SU-DHL-6 (cell line): ENCODE results near the gene GPN2.
"Not testable (repeated sequence)": the region's sequence is repeated elsewhere in the genome, so short reads cannot be mapped to it uniquely, and the experiment has no call there.

Experiments
- H2AFZ ChIP-seq: fragments of 200-600 bp; sonication (generic); 2 replicates; pipeline ENCODE4 v1.6.1; 2014; ENCODE audit warnings: low read depth, mild to moderate bottlenecking, moderate library complexity, mixed read lengths, antibody characterized with exemption, low read length; ENCODE audit not compliant: severe bottlenecking
- H3F3A ChIP-seq: fragments of 200-600 bp; shearing (Covaris generic); 2 replicates; pipeline ENCODE4 v1.6.0; 2016; ENCODE audit warnings: antibody characterized with exemption, mild to moderate bottlenecking; ENCODE audit not compliant: insufficient read depth
- H3K27ac ChIP-seq: fragments of 200-600 bp; sonication (generic); 2 replicates; pipeline ENCODE4 v1.5.1; 2016; ENCODE audit warnings: low read depth, mild to moderate bottlenecking, low read length, moderate library complexity, mixed read lengths
- H3K27me3 ChIP-seq: fragments of 200-600 bp; sonication (generic), shearing (Covaris generic); 2 replicates; pipeline ENCODE4 v1.6.0; 2014; ENCODE audit warnings: mild to moderate bottlenecking, low read length
- H3K36me3 ChIP-seq: fragments of 200-600 bp; sonication (generic); 2 replicates; pipeline ENCODE4 v1.6.1; 2014; ENCODE audit warnings: mild to moderate bottlenecking, low read length, mixed read lengths
- H3K4me2 ChIP-seq: fragments of 300-600, 200-600 bp; shearing (Covaris generic), sonication (generic); 2 replicates; pipeline ENCODE4 v1.6.0; 2014; ENCODE audit warnings: low read length, low read depth, mild to moderate bottlenecking; ENCODE audit not compliant: poor library complexity, severe bottlenecking
- H3K4me3 ChIP-seq: fragments of 200-600 bp; sonication (generic); 2 replicates; pipeline ENCODE4 v1.5.1; 2014; ENCODE audit warnings: antibody characterized with exemption, low read length, mild to moderate bottlenecking, mixed read lengths; ENCODE audit not compliant: insufficient read depth, poor library complexity, severe bottlenecking
- H3K79me2 ChIP-seq: fragments of 200-600 bp; sonication (generic); 2 replicates; pipeline ENCODE4 v1.6.1; 2014; ENCODE audit warnings: mild to moderate bottlenecking, low read length, moderate library complexity; ENCODE audit not compliant: insufficient read depth
- H3K9ac ChIP-seq: fragments of 200-600 bp; sonication (generic); 2 replicates; pipeline ENCODE4 v1.7.0; 2014; ENCODE audit warnings: mild to moderate bottlenecking, low read length
- H3K9me2 ChIP-seq: fragments of 200-600 bp; sonication (generic); replicated peaks from 2 replicates; pipeline ENCODE4 v1.6.1; 2014; ENCODE audit warnings: low read length; ENCODE audit not compliant: insufficient read depth
- H3K9me3 ChIP-seq: fragments of 200-600 bp; sonication (generic); 2 replicates; pipeline ENCODE4 v1.6.1; 2014; ENCODE audit warnings: low read length, mixed read lengths; ENCODE audit not compliant: insufficient read depth
- H4K20me1 ChIP-seq: fragments of 200-600 bp; sonication (generic); 2 replicates; pipeline ENCODE4 v1.6.1; 2014; ENCODE audit warnings: low read depth, mild to moderate bottlenecking, antibody characterized with exemption, low read length, moderate library complexity, mixed read lengths
- EZH2phosphoT487 ChIP-seq: fragments of 200-600 bp; sonication (generic), shearing (Covaris generic); conservative IDR thresholded peaks from 2 replicates; pipeline ENCODE4 v1.6.1; 2018; ENCODE audit warnings: mild to moderate bottlenecking, antibody characterized with exemption, low read length, moderate library complexity, mixed read lengths
- TF ChIP-seq, protein P1 (sequence below): fragments of 200-600 bp; sonication (generic); IDR thresholded peaks from one replicate; pipeline ENCODE4 v1.5.1; 2017; ENCODE audit warnings: antibody characterized with exemption, mild to moderate bottlenecking, low read length, moderate library complexity; ENCODE audit not compliant: insufficient read depth, poor library complexity, severe bottlenecking

GPN2 gene

DNA sequence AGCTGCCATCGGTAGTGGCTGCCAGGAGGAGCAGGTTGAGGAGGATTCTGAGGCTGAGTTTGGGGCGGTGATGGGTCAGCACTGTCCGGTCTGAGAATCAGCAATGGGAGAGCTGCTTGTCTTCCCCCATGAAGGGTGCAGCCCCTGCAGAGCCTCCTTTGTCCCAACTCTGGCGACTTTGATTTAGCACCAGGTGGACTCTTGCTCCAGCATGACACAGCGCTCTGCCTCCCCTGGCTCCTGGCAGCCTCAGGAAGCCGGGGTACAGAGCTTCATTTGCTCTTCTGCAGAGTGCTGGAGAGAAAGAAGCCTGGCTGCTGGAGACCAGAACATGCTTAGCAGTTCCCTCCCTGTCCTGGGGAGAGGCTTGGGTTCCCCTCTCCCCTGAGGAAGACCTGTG is 50.3 kb downstream of the GPN2 start:
- Histone ChIP-seq H3K36me3 (no peaks in the 10 kb centered on the region), H3K9ac (no peak overlapping the region), H3K27me3 (no peaks in the 10 kb centered on the region), H2AFZ (no peak overlapping the region), H3K79me2 (no peaks in the 10 kb centered on the region), H3K4me3 (no peak overlapping the region), H3F3A (no peaks in the 10 kb centered on the region), H3K9me2 (no peaks in the 10 kb centered on the region), H3K4me2 (no peak overlapping the region), H3K27ac (no peak overlapping the region), H4K20me1 (no peaks in the 10 kb centered on the region), H3K9me3 (no peaks in the 10 kb centered on the region)
- TF ChIP-seq EZH2phosphoT487 = no peak
- TF ChIP-seq, protein P1, sequence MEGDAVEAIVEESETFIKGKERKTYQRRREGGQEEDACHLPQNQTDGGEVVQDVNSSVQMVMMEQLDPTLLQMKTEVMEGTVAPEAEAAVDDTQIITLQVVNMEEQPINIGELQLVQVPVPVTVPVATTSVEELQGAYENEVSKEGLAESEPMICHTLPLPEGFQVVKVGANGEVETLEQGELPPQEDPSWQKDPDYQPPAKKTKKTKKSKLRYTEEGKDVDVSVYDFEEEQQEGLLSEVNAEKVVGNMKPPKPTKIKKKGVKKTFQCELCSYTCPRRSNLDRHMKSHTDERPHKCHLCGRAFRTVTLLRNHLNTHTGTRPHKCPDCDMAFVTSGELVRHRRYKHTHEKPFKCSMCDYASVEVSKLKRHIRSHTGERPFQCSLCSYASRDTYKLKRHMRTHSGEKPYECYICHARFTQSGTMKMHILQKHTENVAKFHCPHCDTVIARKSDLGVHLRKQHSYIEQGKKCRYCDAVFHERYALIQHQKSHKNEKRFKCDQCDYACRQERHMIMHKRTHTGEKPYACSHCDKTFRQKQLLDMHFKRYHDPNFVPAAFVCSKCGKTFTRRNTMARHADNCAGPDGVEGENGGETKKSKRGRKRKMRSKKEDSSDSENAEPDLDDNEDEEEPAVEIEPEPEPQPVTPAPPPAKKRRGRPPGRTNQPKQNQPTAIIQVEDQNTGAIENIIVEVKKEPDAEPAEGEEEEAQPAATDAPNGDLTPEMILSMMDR = no peak

DNA sequence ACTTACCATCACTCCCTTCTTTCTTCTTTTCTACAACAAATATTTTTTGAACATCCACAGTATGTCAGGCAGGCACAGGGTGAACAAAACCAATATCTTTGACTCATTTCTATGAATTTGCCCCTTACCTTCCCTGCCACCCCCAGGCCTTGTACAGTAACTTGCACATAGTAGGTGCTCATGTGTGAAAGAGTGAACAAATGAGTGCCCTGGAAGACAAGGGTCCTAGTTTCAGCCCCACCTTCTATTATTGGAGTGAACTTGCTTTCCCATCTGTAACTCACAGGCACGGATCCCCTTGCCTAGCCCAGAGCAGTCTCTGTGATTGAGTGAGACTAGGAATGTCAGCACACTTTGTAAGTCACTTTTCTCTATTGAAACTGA is 50.8 kb downstream of the GPN2 start:
- H3K27ac ChIP-seq = 0 out of 2 replicates have a peak overlapping the region, but pooled peaks have one; percentile 25

DNA sequence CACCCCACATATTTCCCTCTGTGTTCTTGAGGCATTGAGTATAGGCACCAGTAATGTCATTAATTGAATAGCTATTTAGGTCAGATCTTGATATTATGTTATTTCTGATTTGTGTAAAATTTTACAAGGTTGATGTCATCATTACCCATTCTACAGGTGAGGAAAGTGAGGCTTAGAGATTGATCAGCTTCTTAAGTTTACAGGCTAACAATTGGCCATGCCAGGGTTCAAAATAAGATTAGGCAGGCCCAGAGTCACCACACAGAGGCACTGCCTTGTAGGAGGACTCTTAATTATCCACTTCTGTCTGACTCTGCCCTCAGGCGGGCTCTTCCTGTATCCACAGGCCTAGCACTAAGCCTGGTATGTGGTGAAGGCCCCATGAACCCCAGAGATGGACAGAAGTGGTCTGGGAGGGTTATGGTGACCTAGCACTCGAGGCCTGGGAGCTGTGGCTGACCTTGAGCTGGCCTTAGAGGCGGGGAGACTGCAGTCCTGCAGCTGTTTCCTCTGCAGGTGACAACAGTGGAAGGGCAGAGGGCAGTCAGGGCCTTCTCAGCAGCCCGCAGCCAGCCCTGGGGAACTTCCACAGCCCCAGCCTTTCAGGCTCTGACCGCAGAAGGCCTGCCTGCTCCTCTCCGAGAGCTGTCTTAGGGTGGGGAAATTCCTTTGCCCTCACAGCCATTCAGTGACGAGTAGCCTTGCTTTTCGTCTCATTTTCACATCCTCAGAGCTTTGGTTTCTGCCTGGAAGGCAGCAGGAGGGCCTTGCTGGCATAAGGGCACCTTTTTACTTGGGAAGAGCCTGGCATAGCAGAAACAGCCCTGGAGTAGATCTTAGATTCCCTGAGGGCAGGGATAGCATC is 51.4 kb downstream of the GPN2 start:
- Histone ChIP-seq H3F3A (no peaks in the 10 kb centered on the region), H3K9ac (no peak overlapping the region), H3K27me3 (no peaks in the 10 kb centered on the region), H3K79me2 (no peaks in the 10 kb centered on the region), H2AFZ (no peak overlapping the region), H3K27ac (peak overlapping the region; percentile 25; the same call in 1 of the 2 replicates), H3K9me3 (no peaks in the 10 kb centered on the region), H3K4me3 (no peak overlapping the region), H3K4me2 (no peak overlapping the region), H4K20me1 (no peaks in the 10 kb centered on the region), H3K36me3 (no peaks in the 10 kb centered on the region), H3K9me2 (no peaks in the 10 kb centered on the region)
- TF ChIP-seq EZH2phosphoT487 = no peak
- TF ChIP-seq, protein P1 = no peak

More for the DNA sequence above, 50.8 kb downstream of the GPN2 start:
- Histone ChIP-seq H3K9ac (no peak overlapping the region), H3F3A (no peaks in the 10 kb centered on the region), H3K4me2 (no peak overlapping the region), H4K20me1 (no peaks in the 10 kb centered on the region), H3K9me3 (no peaks in the 10 kb centered on the region), H3K9me2 (no peaks in the 10 kb centered on the region), H3K36me3 (no peaks in the 10 kb centered on the region), H2AFZ (no peak overlapping the region), H3K4me3 (no peak overlapping the region), H3K79me2 (no peaks in the 10 kb centered on the region), H3K27me3 (no peaks in the 10 kb centered on the region)
- TF ChIP-seq, protein P1 = no peak
- TF ChIP-seq EZH2phosphoT487 = no peak

DNA sequence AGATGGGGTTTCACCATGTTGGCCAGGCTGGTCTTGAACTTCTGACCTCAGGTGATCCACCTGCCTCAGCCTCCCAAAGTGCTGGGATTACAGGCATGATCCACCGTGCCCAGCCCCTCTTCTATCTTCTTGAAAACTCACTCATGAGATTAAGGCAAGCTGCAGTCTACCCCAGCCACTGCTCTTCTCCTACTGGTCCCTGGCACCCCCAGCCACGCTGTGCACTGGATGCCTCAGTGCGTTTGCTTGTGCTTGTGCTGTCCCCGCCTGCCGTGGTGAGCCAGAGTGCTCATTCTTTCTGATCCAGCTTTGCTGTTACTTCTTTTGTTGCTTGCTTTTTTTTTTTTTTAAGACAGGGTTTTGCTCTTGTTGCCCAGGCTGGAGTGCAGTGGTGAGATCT is 52.4 kb downstream of the GPN2 start:
- H3K27ac ChIP-seq, H3F3A ChIP-seq, H3K36me3 ChIP-seq: not testable (repeated sequence)

More for the DNA sequence above, 52.4 kb downstream of the GPN2 start:
- not testable (repeated sequence) for H3K27me3 ChIP-seq, H2AFZ ChIP-seq, H4K20me1 ChIP-seq, H3K4me2 ChIP-seq, H3K9me3 ChIP-seq, H3K79me2 ChIP-seq, H3K9me2 ChIP-seq, H3K4me3 ChIP-seq, H3K9ac ChIP-seq
